Keratinocyte (primary cell): ENCODE results near the gene WDR76. TPM values are rescaled to one million over a fixed set of nuclear protein-coding genes. Genes with fewer than 3 reads are reported as not detected.

ENCODE experiments used
- DNase-seq: peaks from one replicate; pipeline ENCODE4 v3.0.0-alpha.2; 2011; ENCODE audit warnings: low read depth, missing footprints, low spot score
- FAIRE-seq: peaks from 2 replicates; lab custom pipeline; 2011; peaks lifted over from hg19 to GRCh38; lab: Jason Lieb, UNC
- H2AFZ ChIP-seq: 2 replicates; pipeline ENCODE4 v1.6.0; 2012; ENCODE audit warnings: low read length, control low read depth, inconsistent platforms; ENCODE audit not compliant: control insufficient read depth
- H3K27ac ChIP-seq: 2 replicates; pipeline ENCODE4 v1.5.1; 2011; ENCODE audit warnings: low read length; ENCODE audit not compliant: control insufficient read depth, insufficient read depth
- H3K27me3 ChIP-seq: 3 replicates; pipeline ENCODE4 v1.6.0; 2011; ENCODE audit warnings: low read length; ENCODE audit not compliant: control insufficient read depth, insufficient read depth; ENCODE audit errors: extremely low read depth
- H3K36me3 ChIP-seq, 2 experiments: 2 replicates in 1 of 2; 3 replicates in 1 of 2; pipeline ENCODE4 v1.5.1; 2011; ENCODE audit warnings: low read length in 2 of 2, mild to moderate bottlenecking in 1 of 2; ENCODE audit not compliant: control insufficient read depth in 2 of 2, insufficient read depth in 2 of 2; ENCODE audit errors: extremely low read depth in 1 of 2
- H3K4me1 ChIP-seq: 3 replicates; pipeline ENCODE4 v1.5.1; 2011; ENCODE audit warnings: low read length; ENCODE audit not compliant: control insufficient read depth, insufficient read depth; ENCODE audit errors: extremely low read depth
- H3K4me2 ChIP-seq: 3 replicates; pipeline ENCODE4 v1.6.0; 2011; ENCODE audit warnings: low read depth, low read length; ENCODE audit not compliant: control insufficient read depth, insufficient read depth; ENCODE audit errors: extremely low read depth
- H3K4me3 ChIP-seq, 3 experiments: fragments of 200-600 bp in 1 of 3; sonication (generic) in 1 of 3; 2 replicates in 2 of 3; 3 replicates in 1 of 3; pipeline ENCODE4 v1.5.1; 2011 to 2016; ENCODE audit warnings: low read length in 3 of 3, mild to moderate bottlenecking in 3 of 3, control low read depth in 2 of 3, inconsistent platforms in 1 of 3, low read depth in 1 of 3, mixed read lengths in 1 of 3, mixed run types in 1 of 3, moderate library complexity in 1 of 3; ENCODE audit not compliant: control insufficient read depth in 2 of 3, insufficient read depth in 2 of 3; ENCODE audit errors: extremely low read depth in 1 of 3
- H3K79me2 ChIP-seq: 2 replicates; pipeline ENCODE4 v1.6.0; 2012; ENCODE audit warnings: low read length; ENCODE audit not compliant: control insufficient read depth, insufficient read depth
- H3K9ac ChIP-seq: 3 replicates; pipeline ENCODE4 v1.6.0; 2011; ENCODE audit warnings: low read length; ENCODE audit not compliant: control insufficient read depth, insufficient read depth; ENCODE audit errors: extremely low read depth
- H3K9me1 ChIP-seq: 3 replicates; pipeline ENCODE4 v1.6.0; 2011; ENCODE audit warnings: low read length; ENCODE audit not compliant: control insufficient read depth, insufficient read depth; ENCODE audit errors: extremely low read depth
- H3K9me3 ChIP-seq: 2 replicates; pipeline ENCODE4 v1.5.1; 2012; ENCODE audit warnings: low read depth, low read length; ENCODE audit not compliant: control insufficient read depth
- H4K20me1 ChIP-seq: 3 replicates; pipeline ENCODE4 v1.6.0; 2011; ENCODE audit warnings: low read length; ENCODE audit not compliant: control insufficient read depth, insufficient read depth; ENCODE audit errors: extremely low read depth
- CTCF ChIP-seq, 3 experiments: IDR thresholded peaks in 1 of 3; conservative IDR thresholded peaks in 1 of 3; optimal IDR thresholded peaks in 1 of 3; 2 replicates in 2 of 3; 3 replicates in 1 of 3; pipeline versions ENCODE3 to v1.5.1; 2011; ENCODE audit warnings: low read length in 3 of 3, mild to moderate bottlenecking in 3 of 3, moderate library complexity in 2 of 3, control low read depth in 1 of 3, inconsistent platforms in 1 of 3; ENCODE audit not compliant: insufficient read depth in 2 of 3; ENCODE audit errors: extremely low read depth in 1 of 3
- EZH2 ChIP-seq: IDR thresholded peaks from one replicate; pipeline ENCODE4 v1.6.1; 2012; ENCODE audit warnings: inconsistent platforms, mild to moderate bottlenecking, low read length, moderate library complexity
- dilution Hi-C: fragments of 300-500 bp; cut with MboI; formaldehyde crosslinking; loops from one replicate; pipeline ENCODE4 v1.7.0; 2020; ENCODE audit warnings: low sequenced_read_pairs; ENCODE audit not compliant: extremely low pct_ligation_motif_present
- polyA plus RNA-seq, 5 experiments: library from polyadenylated mRNA; depleted of rRNA in 3 of 5; stranded (reverse) in 3 of 5; stranded (forward) in 1 of 5; unstranded in 1 of 5; fragments of >200 nt; gene quantifications; 1 replicate in 1 of 5; 2 replicates in 3 of 5; 3 replicates in 1 of 5; pipeline versions ENCODE4 v1.2.1 to v1.2.3, GENCODE V29; 2011 to 2012; ENCODE audit warnings: missing spikeins in 2 of 5, low read depth in 1 of 5, low replicate concordance in 1 of 5

Gene WDR76
- polyA plus RNA-seq, 1 donor (not counting 4 experiments of a cell fraction or from before 2014, with no cell fraction given), result 4.7 TPM

- no peak overlapping the region for H3K4me2 ChIP-seq
- H3K4me1 ChIP-seq, result peaks cover 8% of the 10 kb centered on the region
- no peaks in the 10 kb centered on the region for H3K79me2 ChIP-seq
- H3K4me3 ChIP-seq, result no peak overlapping the region
- H3K27ac ChIP-seq, result no peak overlapping the region
- no peaks in the 10 kb centered on the region for H3K27me3 ChIP-seq
- H3K9me1 ChIP-seq, result no peaks in the 10 kb centered on the region
- no peak overlapping the region for H3K9ac ChIP-seq
- dilution Hi-C loops, result no loop called here
- no peak overlapping the region for H2AFZ ChIP-seq
- TF ChIP-seq CTCF (optimal IDR thresholded peaks at IDR 0.05 in 1 of 3, IDR thresholded peaks at IDR 0.05 in 1 of 3, conservative IDR thresholded peaks at IDR 0.05 in 1 of 3; ENCODE audit: extremely low read depth in 1 of 3, insufficient read depth in 2 of 3, low read length in 3 of 3) (no peak), EZH2 (no peak)
- DNase-seq (no peak), FAIRE-seq (no peak)
- H3K9me3 ChIP-seq, result no peaks in the 10 kb centered on the region
- H3K36me3 ChIP-seq, result peaks cover 4 to 12% of the 10 kb centered on the region in 2 experiments
- H4K20me1 ChIP-seq, result no peaks in the 10 kb centered on the region
Measured at GRCh38 chr15:43905755-43906154, 79.0 kb downstream of the WDR76 start.

GRCh38 chr15:43908516-43909050 is 81.8 kb downstream of the WDR76 start:
- H3K4me3 ChIP-seq, result no peak overlapping the region
- TF ChIP-seq CTCF (optimal IDR thresholded peaks at IDR 0.05 in 1 of 3, IDR thresholded peaks at IDR 0.05 in 1 of 3, conservative IDR thresholded peaks at IDR 0.05 in 1 of 3; ENCODE audit: extremely low read depth in 1 of 3, insufficient read depth in 2 of 3, low read length in 3 of 3) (no peak), EZH2 (no peak)
- no peaks in the 10 kb centered on the region for H3K9me1 ChIP-seq
- no peaks in the 10 kb centered on the region for H3K79me2 ChIP-seq
- H3K4me2 ChIP-seq, result no peak overlapping the region
- H3K4me1 ChIP-seq, result peaks cover 26% of the 10 kb centered on the region
- no peak overlapping the region for H3K27ac ChIP-seq
- DNase-seq (no peak), FAIRE-seq (no peak)
- dilution Hi-C loops, result no loop called here
- H3K9me3 ChIP-seq, result no peaks in the 10 kb centered on the region
- no peak overlapping the region for H3K9ac ChIP-seq
- H3K36me3 ChIP-seq, result peaks cover 4 to 6% of the 10 kb centered on the region in 2 experiments
- H2AFZ ChIP-seq, result no peak overlapping the region
- H4K20me1 ChIP-seq, result no peaks in the 10 kb centered on the region
- H3K27me3 ChIP-seq, result no peaks in the 10 kb centered on the region
